HepG2 (cell line): Measurements from ENCODE around the gene COL18A1. TPM values are rescaled to one million over a fixed set of nuclear protein-coding genes. Genes with fewer than 3 reads are reported as not detected.

Experiments used
- ISX ChIP-seq: sonication (generic); formaldehyde crosslinking; conservative IDR thresholded peaks from 2 replicates; pipeline ENCODE4 v1.5.0; 2020; ENCODE audit warnings: missing genetic modification reagents
- MLLT10 ChIP-seq: sonication (generic); formaldehyde crosslinking; IDR thresholded peaks from 2 replicates; pipeline ENCODE4 v1.4.0; 2020; ENCODE audit warnings: missing genetic modification reagents
- NCOA5 ChIP-seq: sonication (generic); formaldehyde crosslinking; IDR thresholded peaks from 2 replicates; pipeline ENCODE4 v1.4.0; 2020; ENCODE audit warnings: missing genetic modification reagents
- PHF8 ChIP-seq: sonication (generic); formaldehyde crosslinking; IDR thresholded peaks from 2 replicates; pipeline ENCODE4 v1.5.0; 2020; ENCODE audit warnings: missing genetic modification reagents
- SMAD9 ChIP-seq: sonication (generic); formaldehyde crosslinking; IDR thresholded peaks from 2 replicates; pipeline ENCODE4 v1.5.1; 2020; ENCODE audit warnings: mild to moderate bottlenecking, missing genetic modification reagents
- ZFP37 ChIP-seq: sonication (generic); formaldehyde crosslinking; IDR thresholded peaks from 2 replicates; pipeline ENCODE4 v1.4.0; 2020; ENCODE audit warnings: missing genetic modification reagents, borderline replicate concordance
- ZNF124 ChIP-seq: sonication (generic); formaldehyde crosslinking; IDR thresholded peaks from 2 replicates; pipeline ENCODE4 v1.4.0; 2020; ENCODE audit warnings: missing genetic modification reagents
- ZNF143 ChIP-seq: sonication (generic); formaldehyde crosslinking; IDR thresholded peaks from 2 replicates; pipeline ENCODE4 v1.4.0; 2020; ENCODE audit warnings: missing genetic modification reagents
- ZNF205 ChIP-seq: IDR thresholded peaks from 2 replicates; pipeline ENCODE4 v1.6.1; 2018; ENCODE audit warnings: missing biosample characterization, missing genetic modification reagents
- ZNF33A ChIP-seq: sonication (generic); formaldehyde crosslinking; IDR thresholded peaks from 2 replicates; pipeline ENCODE4 v1.5.1; 2020; ENCODE audit warnings: missing genetic modification reagents, mild to moderate bottlenecking, moderate library complexity, borderline replicate concordance
- ZNF451 ChIP-seq: sonication (generic); formaldehyde crosslinking; IDR thresholded peaks from 2 replicates; pipeline ENCODE4 v1.5.0; 2020; ENCODE audit warnings: mild to moderate bottlenecking, missing genetic modification reagents
- ZNF569 ChIP-seq: sonication (generic); formaldehyde crosslinking; IDR thresholded peaks from 2 replicates; pipeline ENCODE4 v1.5.0; 2020; ENCODE audit warnings: mild to moderate bottlenecking, missing genetic modification reagents, moderate library complexity, borderline replicate concordance
- ZNF629 ChIP-seq: sonication (generic); formaldehyde crosslinking; conservative IDR thresholded peaks from 2 replicates; pipeline ENCODE4 v1.5.0; 2020; ENCODE audit warnings: missing genetic modification reagents
- ZNF766 ChIP-seq: sonication (generic); formaldehyde crosslinking; IDR thresholded peaks from 2 replicates; pipeline ENCODE4 v1.5.0; 2020; ENCODE audit warnings: missing genetic modification reagents, borderline replicate concordance
- ZSCAN12 ChIP-seq: sonication (generic); formaldehyde crosslinking; IDR thresholded peaks from 2 replicates; pipeline ENCODE4 v1.9.0; 2021; ENCODE audit warnings: mild to moderate bottlenecking, missing genetic modification reagents
- ZSCAN25 ChIP-seq: sonication (generic); formaldehyde crosslinking; IDR thresholded peaks from 2 replicates; pipeline ENCODE4 v1.8.0; 2022; ENCODE audit warnings: mild to moderate bottlenecking, missing genetic modification reagents
- polyA plus RNA-seq, 8 experiments: library from polyadenylated mRNA; depleted of rRNA in 3 of 8; stranded (reverse) in 7 of 8; unstranded in 1 of 8; fragments of >200 nt; fragmentation: Illumina TruSeq in 4 of 8; extraction: Trizol in 4 of 8; gene quantifications; 2 replicates each; pipeline versions ENCODE4 v1.2.1 to v1.2.3, GENCODE V29; 2011 to 2016; ENCODE audit warnings: low read depth in 4 of 8, missing spikeins in 1 of 8, mixed read lengths in 1 of 8; ENCODE audit not compliant: insufficient read depth in 1 of 8
- total RNA-seq, 5 experiments: library from RNA; depleted of rRNA; stranded (reverse); fragments of >200 nt; fragmentation: Illumina TruSeq; extraction: Trizol; gene quantifications; 2 replicates each; pipeline ENCODE4 v1.2.3, GENCODE V29; 2016; ENCODE audit warnings: low read depth in 1 of 5
- TF ChIP-seq, protein P1 (sequence below): sonication (generic); formaldehyde crosslinking; IDR thresholded peaks from 2 replicates; pipeline ENCODE4 v1.4.0; 2020; ENCODE audit warnings: missing genetic modification reagents
- TF ChIP-seq, protein P2 (sequence below): sonication (generic); formaldehyde crosslinking; conservative IDR thresholded peaks from 2 replicates; pipeline ENCODE4 v1.4.0; 2020; ENCODE audit warnings: missing genetic modification reagents
- TF ChIP-seq, protein P3 (sequence below): sonication (generic); formaldehyde crosslinking; IDR thresholded peaks from 2 replicates; pipeline ENCODE4 v1.8.0; 2022; ENCODE audit warnings: missing genetic modification reagents, mild to moderate bottlenecking, borderline replicate concordance
- TF ChIP-seq, protein P4 (sequence below): IDR thresholded peaks from 2 replicates; pipeline ENCODE4 v1.6.1; 2016; ENCODE audit warnings: low read depth, control low read depth
- TF ChIP-seq, protein P5 (sequence below): sonication (generic); formaldehyde crosslinking; IDR thresholded peaks from 2 replicates; pipeline ENCODE4 v1.4.0; 2020; ENCODE audit warnings: missing genetic modification reagents, mild to moderate bottlenecking, borderline replicate concordance

Gene COL18A1
- total and polyA plus RNA-seq, 2 of the 13 experiments (the other 11 are each of a cell fraction or from before 2014, with no cell fraction given), result 79.0 to 102 TPM

DNA sequence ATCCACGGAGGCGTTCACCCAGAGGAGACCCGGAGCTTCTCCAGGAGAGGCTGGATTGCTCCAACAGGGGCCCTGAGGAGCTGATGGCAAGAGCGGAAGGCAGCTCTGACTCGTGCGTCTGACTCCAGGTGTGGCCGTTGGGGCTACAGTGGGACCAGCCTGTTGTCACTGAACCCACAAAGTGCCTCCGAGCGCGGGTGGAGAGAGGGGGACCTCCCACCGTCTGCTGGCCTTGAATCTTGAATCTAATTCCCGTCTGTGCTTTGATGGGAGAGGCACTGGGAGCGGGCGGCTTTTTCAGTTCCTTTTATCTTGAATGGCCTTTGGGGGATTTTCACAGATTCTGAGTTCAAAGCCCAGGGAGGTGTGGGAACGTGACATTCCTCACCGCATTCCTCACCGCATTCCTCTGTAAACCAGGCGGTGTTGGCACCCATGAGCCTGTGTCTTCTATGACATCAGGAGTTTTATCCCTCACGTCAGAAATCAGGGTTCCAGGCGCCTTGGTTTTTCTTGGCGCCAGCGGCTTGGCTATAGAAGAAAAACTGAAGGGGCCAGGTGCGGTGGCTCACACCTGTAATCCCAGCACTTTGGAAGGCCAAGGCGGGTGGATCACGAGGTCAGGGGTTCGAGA lies 39.2 kb upstream of the COL18A1 start (continued):
- TF ChIP-seq SMAD9 (no peak), ISX (CRISPR knock-in tag) (no peak), ZNF766 (CRISPR knock-in tag) (0 out of 2 replicates have a peak, but pooled peaks have one; percentile 41), ZNF143 (0 out of 2 replicates have a peak, but pooled peaks have one; percentile 46), ZNF451 (CRISPR knock-in tag) (no peak), MLLT10 (CRISPR knock-in tag) (no peak), PHF8 (CRISPR knock-in tag) (no peak), ZNF205 (CRISPR knock-in tag) (0 out of 2 replicates have a peak, but pooled peaks have one; percentile 33), ZNF569 (CRISPR knock-in tag) (no peak), ZSCAN12 (no peak), ZNF124 (no peak), NCOA5 (no peak), ZFP37 (CRISPR knock-in tag) (no peak), ZSCAN25 (CRISPR knock-in tag) (no peak), ZNF629 (CRISPR knock-in tag) (no peak), ZNF33A (CRISPR knock-in tag) (no peak)
- TF ChIP-seq, protein P1, sequence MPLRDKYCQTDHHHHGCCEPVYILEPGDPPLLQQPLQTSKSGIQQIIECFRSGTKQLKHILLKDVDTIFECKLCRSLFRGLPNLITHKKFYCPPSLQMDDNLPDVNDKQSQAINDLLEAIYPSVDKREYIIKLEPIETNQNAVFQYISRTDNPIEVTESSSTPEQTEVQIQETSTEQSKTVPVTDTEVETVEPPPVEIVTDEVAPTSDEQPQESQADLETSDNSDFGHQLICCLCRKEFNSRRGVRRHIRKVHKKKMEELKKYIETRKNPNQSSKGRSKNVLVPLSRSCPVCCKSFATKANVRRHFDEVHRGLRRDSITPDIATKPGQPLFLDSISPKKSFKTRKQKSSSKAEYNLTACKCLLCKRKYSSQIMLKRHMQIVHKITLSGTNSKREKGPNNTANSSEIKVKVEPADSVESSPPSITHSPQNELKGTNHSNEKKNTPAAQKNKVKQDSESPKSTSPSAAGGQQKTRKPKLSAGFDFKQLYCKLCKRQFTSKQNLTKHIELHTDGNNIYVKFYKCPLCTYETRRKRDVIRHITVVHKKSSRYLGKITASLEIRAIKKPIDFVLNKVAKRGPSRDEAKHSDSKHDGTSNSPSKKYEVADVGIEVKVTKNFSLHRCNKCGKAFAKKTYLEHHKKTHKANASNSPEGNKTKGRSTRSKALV (CRISPR knock-in tag), result 0 out of 2 replicates have a peak, but pooled peaks have one; percentile 54
- TF ChIP-seq, protein P2, sequence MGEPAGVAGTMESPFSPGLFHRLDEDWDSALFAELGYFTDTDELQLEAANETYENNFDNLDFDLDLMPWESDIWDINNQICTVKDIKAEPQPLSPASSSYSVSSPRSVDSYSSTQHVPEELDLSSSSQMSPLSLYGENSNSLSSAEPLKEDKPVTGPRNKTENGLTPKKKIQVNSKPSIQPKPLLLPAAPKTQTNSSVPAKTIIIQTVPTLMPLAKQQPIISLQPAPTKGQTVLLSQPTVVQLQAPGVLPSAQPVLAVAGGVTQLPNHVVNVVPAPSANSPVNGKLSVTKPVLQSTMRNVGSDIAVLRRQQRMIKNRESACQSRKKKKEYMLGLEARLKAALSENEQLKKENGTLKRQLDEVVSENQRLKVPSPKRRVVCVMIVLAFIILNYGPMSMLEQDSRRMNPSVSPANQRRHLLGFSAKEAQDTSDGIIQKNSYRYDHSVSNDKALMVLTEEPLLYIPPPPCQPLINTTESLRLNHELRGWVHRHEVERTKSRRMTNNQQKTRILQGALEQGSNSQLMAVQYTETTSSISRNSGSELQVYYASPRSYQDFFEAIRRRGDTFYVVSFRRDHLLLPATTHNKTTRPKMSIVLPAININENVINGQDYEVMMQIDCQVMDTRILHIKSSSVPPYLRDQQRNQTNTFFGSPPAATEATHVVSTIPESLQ (CRISPR knock-in tag), result no peak
- TF ChIP-seq, protein P3, sequence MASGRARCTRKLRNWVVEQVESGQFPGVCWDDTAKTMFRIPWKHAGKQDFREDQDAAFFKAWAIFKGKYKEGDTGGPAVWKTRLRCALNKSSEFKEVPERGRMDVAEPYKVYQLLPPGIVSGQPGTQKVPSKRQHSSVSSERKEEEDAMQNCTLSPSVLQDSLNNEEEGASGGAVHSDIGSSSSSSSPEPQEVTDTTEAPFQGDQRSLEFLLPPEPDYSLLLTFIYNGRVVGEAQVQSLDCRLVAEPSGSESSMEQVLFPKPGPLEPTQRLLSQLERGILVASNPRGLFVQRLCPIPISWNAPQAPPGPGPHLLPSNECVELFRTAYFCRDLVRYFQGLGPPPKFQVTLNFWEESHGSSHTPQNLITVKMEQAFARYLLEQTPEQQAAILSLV (CRISPR knock-in tag), result peak; percentile 35; the same call in 1 of the 2 replicates
- TF ChIP-seq, protein P4, sequence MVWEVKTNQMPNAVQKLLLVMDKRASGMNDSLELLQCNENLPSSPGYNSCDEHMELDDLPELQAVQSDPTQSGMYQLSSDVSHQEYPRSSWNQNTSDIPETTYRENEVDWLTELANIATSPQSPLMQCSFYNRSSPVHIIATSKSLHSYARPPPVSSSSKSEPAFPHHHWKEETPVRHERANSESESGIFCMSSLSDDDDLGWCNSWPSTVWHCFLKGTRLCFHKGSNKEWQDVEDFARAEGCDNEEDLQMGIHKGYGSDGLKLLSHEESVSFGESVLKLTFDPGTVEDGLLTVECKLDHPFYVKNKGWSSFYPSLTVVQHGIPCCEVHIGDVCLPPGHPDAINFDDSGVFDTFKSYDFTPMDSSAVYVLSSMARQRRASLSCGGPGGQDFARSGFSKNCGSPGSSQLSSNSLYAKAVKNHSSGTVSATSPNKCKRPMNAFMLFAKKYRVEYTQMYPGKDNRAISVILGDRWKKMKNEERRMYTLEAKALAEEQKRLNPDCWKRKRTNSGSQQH (CRISPR knock-in tag), result no peak
- TF ChIP-seq, protein P5, sequence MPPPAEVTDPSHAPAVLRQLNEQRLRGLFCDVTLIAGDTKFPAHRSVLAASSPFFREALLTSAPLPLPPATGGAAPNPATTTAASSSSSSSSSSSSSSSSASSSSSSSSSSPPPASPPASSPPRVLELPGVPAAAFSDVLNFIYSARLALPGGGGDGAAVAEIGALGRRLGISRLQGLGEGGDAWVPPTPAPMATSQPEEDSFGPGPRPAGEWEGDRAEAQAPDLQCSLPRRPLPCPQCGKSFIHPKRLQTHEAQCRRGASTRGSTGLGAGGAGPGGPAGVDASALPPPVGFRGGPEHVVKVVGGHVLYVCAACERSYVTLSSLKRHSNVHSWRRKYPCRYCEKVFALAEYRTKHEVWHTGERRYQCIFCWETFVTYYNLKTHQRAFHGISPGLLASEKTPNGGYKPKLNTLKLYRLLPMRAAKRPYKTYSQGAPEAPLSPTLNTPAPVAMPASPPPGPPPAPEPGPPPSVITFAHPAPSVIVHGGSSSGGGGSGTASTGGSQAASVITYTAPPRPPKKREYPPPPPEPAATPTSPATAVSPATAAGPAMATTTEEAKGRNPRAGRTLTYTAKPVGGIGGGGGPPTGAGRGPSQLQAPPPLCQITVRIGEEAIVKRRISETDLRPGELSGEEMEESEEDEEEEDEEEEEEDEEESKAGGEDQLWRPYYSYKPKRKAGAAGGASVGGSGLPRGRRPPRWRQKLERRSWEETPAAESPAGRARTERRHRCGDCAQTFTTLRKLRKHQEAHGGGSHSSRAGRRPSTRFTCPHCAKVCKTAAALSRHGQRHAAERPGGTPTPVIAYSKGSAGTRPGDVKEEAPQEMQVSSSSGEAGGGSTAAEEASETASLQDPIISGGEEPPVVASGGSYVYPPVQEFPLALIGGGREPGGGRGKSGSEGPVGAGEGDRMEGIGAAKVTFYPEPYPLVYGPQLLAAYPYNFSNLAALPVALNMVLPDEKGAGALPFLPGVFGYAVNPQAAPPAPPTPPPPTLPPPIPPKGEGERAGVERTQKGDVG, result no peak
